Measurements from ENCODE around the gene PLSCR5.
A peak's percentile ranks its signal among the peaks of the same experiment; 100 is the strongest.

The PLSCR5 gene

DNA sequence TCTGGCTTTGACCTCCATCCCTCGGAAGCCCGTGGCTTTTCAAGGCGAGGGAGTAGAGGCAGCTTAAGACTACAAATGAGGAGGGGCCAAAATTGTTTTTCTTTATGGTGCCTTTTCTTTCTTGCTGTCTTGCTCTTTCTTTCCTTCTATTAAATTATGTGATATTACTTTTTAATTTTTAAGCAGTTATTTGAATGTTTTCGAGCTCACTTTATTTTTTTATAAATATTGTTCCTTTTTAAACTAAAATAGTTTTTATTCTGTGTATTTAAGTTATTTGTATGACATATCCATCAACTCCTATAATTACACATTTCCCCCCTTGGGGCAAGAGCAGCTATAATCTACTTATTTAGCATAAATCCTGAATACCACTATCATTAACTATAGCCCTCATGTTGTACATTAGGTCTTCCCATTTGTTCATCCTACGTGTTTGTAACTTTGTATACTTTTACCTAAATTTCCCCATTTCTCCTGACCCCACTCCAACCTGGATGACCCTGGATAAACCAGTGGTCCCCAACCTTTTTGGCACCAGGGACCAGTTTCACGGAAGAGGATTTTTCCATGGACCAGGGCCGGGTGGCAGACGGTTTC lies 60.1 kb downstream of the PLSCR5 start:
- no peak for TF ChIP-seq CTCF (IDR thresholded peaks at IDR 0.05; ENCODE audit: low read depth, low read length)
- peak overlapping the region; percentile 87 for H3K4me3 ChIP-seq (ENCODE audit: low read depth, low read length)

DNA sequence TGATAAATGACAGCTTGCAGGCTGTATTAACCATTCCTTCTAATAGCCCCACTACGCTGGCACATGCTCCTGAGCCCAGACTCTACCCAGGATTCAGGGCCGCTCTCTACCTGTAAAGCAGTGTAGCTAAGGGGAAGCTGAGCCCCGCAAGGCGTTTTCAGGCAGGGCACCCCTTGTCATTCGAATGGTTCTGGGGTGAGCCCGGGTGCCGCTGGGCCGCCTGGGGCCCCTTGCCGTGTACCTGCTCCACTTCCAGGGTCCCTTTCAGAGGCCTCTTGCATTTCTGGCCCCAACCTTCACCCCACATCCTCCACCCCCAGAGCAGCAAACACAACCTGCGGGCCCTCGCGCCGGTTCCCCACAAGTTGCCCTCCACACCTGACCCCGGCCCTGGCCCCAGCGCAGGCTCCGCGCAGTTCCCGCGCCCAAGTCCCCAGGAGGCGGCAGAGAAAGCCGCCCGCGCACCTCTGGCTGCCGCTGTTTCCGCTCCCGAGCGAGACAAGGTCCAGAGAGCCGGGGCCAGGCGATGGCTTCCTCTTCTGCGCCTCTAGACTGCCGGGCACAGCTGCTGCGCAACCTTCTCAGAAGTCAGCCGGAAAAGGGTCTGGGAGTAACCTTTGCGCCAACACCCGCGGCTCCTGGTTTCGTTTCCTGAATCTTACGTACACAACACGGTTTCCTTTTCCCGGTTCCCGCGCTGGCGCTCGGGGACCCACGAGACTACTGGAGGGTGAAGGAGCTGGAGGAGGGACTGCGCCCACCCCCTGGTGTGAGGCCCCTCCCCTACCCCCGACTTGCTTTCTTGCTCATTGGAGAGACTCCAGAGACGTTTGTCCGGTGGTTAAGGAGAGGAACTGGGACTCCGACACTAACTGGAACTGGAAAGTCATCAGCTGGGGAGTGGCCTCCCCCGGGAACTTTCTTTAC lies 60.9 kb downstream of the PLSCR5 start, which contains the start of gene PLSCR1:
TSS of gene PLSCR1 (minus strand) at position 606 of the 927 bp plus-strand sequence. CDS start 8,055 bp downstream, outside the sequence.
- no peak for TF ChIP-seq CTCF (IDR thresholded peaks at IDR 0.05; ENCODE audit: low read depth, low read length)
- peak within 1 kb of the TSS; percentile 87 for H3K4me3 ChIP-seq (ENCODE audit: low read depth, low read length)

- TF ChIP-seq CTCF (IDR thresholded peaks at IDR 0.05; ENCODE audit: low read depth, low read length): no peak
- peak overlapping the region; percentile 87 for H3K4me3 ChIP-seq (ENCODE audit: low read depth, low read length)
Observed at GRCh38 chr3:146543461-146544001, 61.6 kb downstream of the PLSCR5 start.

- H3K4me3 ChIP-seq (ENCODE audit: low read depth, low read length): peak overlapping the region; percentile 87
- TF ChIP-seq CTCF (IDR thresholded peaks at IDR 0.05; ENCODE audit: low read depth, low read length): no peak
Observed at GRCh38 chr3:146542978-146543377, 62.2 kb downstream of the PLSCR5 start.

GRCh38 chr3:146542179-146542578 lies 63.0 kb downstream of the PLSCR5 start:
- no peak overlapping the region for H3K4me3 ChIP-seq (ENCODE audit: low read depth, low read length)
- no peak for TF ChIP-seq CTCF (IDR thresholded peaks at IDR 0.05; ENCODE audit: low read depth, low read length)

DNA sequence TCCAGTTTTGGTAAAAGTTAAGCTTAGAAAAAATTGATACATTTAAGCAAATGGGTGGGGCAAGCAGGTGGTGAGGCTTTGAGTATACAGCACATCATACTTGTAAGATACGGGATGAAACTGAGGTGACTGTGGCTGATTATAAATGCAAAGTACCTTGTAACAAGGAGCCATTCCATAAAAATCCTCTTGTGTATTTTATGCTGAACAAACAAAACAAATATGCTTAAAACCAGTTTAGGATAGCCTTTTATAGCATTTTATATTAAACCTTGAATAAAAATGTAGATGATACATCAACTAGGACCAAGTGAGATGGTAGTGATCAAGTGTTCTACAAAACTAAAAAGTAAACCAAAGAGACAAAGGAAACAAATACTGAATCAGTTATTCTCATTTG lies 64.2 kb downstream of the PLSCR5 start:
- TF ChIP-seq CTCF (IDR thresholded peaks at IDR 0.05; ENCODE audit: low read depth, low read length): no peak
- no peak overlapping the region for H3K4me3 ChIP-seq (ENCODE audit: low read depth, low read length)

DNA sequence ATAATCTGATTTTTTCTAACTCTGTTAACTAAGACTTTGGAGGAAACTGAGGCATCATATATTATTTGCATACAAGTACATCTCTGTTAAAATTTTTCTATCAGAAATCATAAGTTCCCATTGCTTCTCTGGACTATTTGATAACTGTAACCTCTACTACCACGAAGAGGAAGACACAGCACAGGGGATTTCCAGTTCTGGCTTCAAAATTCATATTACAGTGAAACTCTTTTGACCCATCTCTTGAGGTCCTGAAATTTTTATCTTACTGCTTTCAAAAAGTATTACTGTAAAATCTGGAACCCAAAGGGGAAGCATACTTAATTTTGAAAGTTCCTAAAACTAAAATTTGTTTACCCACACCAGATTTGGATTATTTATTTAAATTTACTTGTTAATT lies 64.9 kb downstream of the PLSCR5 start:
- H3K4me3 ChIP-seq (ENCODE audit: low read depth, low read length): no peak overlapping the region
- no peak for TF ChIP-seq CTCF (IDR thresholded peaks at IDR 0.05; ENCODE audit: low read depth, low read length)

Data from WI38 (cell line).